ENCODE measurements around the gene LRRN4CL. TPM values are rescaled to one million over a fixed set of nuclear protein-coding genes. Genes with fewer than 3 reads are reported as not detected.
A peak's percentile ranks its signal among the peaks of the same experiment; 100 is the strongest.

Gene LRRN4CL
- total and polyA plus RNA-seq, 9 of the 15 experiments (the other 6 are each of a cell fraction or from before 2014, with no cell fraction given) = 0.03 to 0.11 (median 0.05) TPM; not detected in 4

- TF ChIP-seq ZNF740 (CRISPR knock-in tag; IDR thresholded peaks at IDR 0.05) (no peak), ZNF740 (tag; IDR thresholded peaks at IDR 0.05) (no peak)
These were observed 32.4 kb downstream of the LRRN4CL start (continued) for GRCh38 chr11:62656796-62657429.

GRCh38 chr11:62654297-62654696 is 35.0 kb downstream of the LRRN4CL start:
- Histone ChIP-seq H3K9ac (ENCODE audit: insufficient read depth in 1 of 2, low read depth in 2 of 2, low read length in 2 of 2) (peak overlapping the region in 1 of 2 experiments; percentile 70; a peak in 1 of 4 replicates), H3K4me2 (ENCODE audit: insufficient read depth, low read length) (0 out of 2 replicates have a peak overlapping the region, but pooled peaks have one; percentile 13), H3K27me3 (ENCODE audit: control insufficient read depth in 2 of 2, insufficient read depth in 2 of 2, low read length in 2 of 2) (no peaks in the 10 kb centered on the region), H3K4me3 (no peak overlapping the region), H2AFZ (ENCODE audit: low read depth, low read length) (peak overlapping the region; percentile 54), H3K36me3 (ENCODE audit: control insufficient read depth, insufficient read depth, low read length) (peaks cover 15% of the 10 kb centered on the region; the same call in 2 of the 3 replicates), H3K4me1 (replicated peaks in 1 of 2; ENCODE audit: control insufficient read depth in 2 of 2, insufficient read depth in 2 of 2, low read length in 2 of 2) (peaks cover 10 to 28% of the 10 kb centered on the region in 2 experiments; a peak in 4 of 5 replicates), H3K9me1 (ENCODE audit: control insufficient read depth, insufficient read depth, low read length) (no peaks in the 10 kb centered on the region), H3K9me3 (replicated peaks; ENCODE audit: control insufficient read depth, insufficient read depth, low read depth, low read length) (no peaks in the 10 kb centered on the region), H4K20me1 (replicated peaks; ENCODE audit: control insufficient read depth, insufficient read depth, low read length) (no peaks in the 10 kb centered on the region), H3K79me2 (ENCODE audit: control insufficient read depth, insufficient read depth, low read length) (peaks cover 27% of the 10 kb centered on the region), H3K27ac (ENCODE audit: extremely low read depth, low read depth, low read length) (no peak overlapping the region)
- no peak for ATAC-seq
- intact Hi-C loops (cut with micrococcal nuclease) (no loop called here), in situ Hi-C loops (cut with MboI) (no loop called here)
- BruUV-seq (replicated peaks) = no TSS peak
- no peak for FAIRE-seq
- WGBS (ENCODE audit: insufficient coverage, low coverage, missing lambda C conversion rate) = 73% methylated on average over 11 of the region's 11 CpGs
- DNase-seq (ENCODE audit: extremely low read depth in 1 of 4, low spot score in 3 of 4) = no peak
- CTCF ChIA-PET (ENCODE audit: low intra/inter-chr PET ratio) = no interaction called here
- TF ChIP-seq RERE (CRISPR knock-in tag; IDR thresholded peaks at IDR 0.05; ENCODE audit: borderline replicate concordance) (no peak), ZNF121 (CRISPR knock-in tag; conservative IDR thresholded peaks at IDR 0.05) (peak; percentile 63)
- POLR2A ChIA-PET = interaction anchor here (1.5 to 5.3 kb wide), 4 partner anchors 13 to 73 kb away, joined by 4 to 161 read pairs (median 6); partner anchors contain the start of genes C11orf98, CSKMT, HNRNPUL2 and LBHD1

All from K562 (cell line).